ENCODE data around the gene WDR83. TPM values are rescaled to one million over a fixed set of nuclear protein-coding genes. Genes with fewer than 3 reads are reported as not detected.
"Not testable (repeated sequence)": the region's sequence is repeated elsewhere in the genome, so short reads cannot be mapped to it uniquely, and the experiment has no call there.

Gene WDR83
- total and polyA plus RNA-seq, 2 of the 8 experiments (the other 6 are each of a cell fraction or from before 2014, with no cell fraction given): 12.6 to 15.3 TPM

DNA sequence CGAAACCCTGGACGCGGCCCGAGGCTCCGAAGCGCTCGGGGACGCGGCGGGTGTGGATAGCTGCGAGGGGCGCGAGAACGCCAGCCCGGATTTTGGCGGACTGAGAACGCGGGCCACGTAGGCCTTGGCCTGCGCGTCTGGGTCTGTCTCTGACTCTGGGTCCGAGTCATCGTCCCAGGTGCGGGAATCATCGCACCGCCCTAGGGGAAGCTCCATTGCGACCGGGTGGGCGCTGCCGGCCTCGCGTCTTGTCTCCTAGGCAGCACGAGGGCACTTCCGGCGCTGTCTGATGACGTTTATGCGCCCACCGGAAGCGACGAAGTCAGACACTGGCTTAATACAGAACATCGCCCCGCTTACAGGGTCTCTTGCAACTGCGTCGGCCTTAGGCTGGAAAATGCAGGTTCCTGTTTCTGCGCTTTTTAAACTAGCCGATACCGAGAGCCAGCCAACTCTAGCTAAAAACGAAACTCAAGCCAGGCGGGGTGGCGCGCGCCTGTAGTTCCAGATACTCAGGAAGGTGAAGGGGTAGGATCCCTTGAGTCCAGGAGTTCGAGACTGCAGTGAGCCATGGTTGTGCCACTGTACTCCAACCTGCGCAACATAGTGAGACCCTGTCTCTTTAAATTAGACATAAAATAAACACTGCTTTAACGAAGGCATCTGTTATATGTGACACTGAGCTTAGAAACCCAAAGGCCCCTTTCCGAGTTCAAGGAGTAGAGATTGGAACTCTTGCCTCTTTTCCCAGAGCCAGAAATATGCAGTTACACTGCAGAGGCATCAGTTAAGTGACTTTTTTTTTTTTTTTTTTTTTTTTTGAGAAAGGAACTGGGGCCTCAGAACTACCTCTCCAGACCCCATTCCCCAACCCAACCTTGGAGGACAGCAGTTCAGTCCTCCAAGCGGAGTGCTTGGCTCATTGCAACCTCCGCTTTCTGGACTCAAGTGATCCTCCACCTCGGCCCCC lies 30.0 kb downstream of the WDR83 start, which contains the start of gene FBXW9 (continued):
- peak; percentile 81 for TF ChIP-seq KDM5A (IDR thresholded peaks at IDR 0.05; ENCODE audit: low read length)

DNA sequence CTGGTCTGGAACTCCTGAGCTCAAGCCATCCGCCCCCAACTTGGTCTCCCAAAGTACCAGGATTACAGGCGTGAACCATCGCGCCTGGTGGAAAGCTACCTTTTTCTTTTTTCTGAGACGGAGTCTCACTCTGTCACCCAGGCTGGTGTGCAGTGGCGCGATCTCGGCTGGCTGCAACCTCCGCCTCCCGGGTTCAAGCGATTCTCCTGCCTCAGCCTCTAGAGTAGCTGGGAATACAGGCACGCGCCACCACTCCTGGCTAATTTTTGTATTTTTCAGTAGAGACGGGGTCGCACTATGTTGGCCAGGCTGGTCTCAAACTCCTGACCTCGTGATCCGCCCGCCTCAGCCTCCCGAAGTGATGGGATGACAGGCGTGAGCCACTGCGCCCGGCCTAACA lies 30.8 kb downstream of the WDR83 start:
- not testable (repeated sequence) for H2AK5ac ChIP-seq (ENCODE audit: low read depth, low read length); H3K9me3 ChIP-seq (ENCODE audit: insufficient read depth in 2 of 2, low read depth in 1 of 2, low read length in 1 of 2); H3K9ac ChIP-seq (replicated peaks in 1 of 4; ENCODE audit: extremely low read depth in 1 of 4, low read depth in 3 of 4, low read length in 3 of 4); H3K79me2 ChIP-seq (ENCODE audit: control insufficient read depth in 1 of 2, insufficient read depth in 2 of 2, low read length in 2 of 2); H3K14ac ChIP-seq (ENCODE audit: insufficient read length); FAIRE-seq; H2BK12ac ChIP-seq (ENCODE audit: low read depth, low read length); H3K23me2 ChIP-seq (ENCODE audit: low read depth, low read length); H2BK5ac ChIP-seq (ENCODE audit: low read depth, low read length); H2AFZ ChIP-seq (ENCODE audit: low read length); H4K5ac ChIP-seq (ENCODE audit: insufficient read length, low read depth, low read length); H3K56ac ChIP-seq (replicated peaks; ENCODE audit: insufficient read length, low read depth, low read length); H2BK20ac ChIP-seq (ENCODE audit: low read length); H3K18ac ChIP-seq (ENCODE audit: extremely low read depth, low read length); H4K20me1 ChIP-seq (replicated peaks in 1 of 2; ENCODE audit: control insufficient read depth in 1 of 2, insufficient read depth in 2 of 2, low read length in 2 of 2); H4K91ac ChIP-seq (replicated peaks; ENCODE audit: insufficient read length, low read length); H3K27ac ChIP-seq (ENCODE audit: low read depth, low read length); H2BK15ac ChIP-seq (ENCODE audit: low read length); DNase-seq (ENCODE audit: low read depth in 1 of 2, low spot score in 2 of 2); H4K8ac ChIP-seq (ENCODE audit: extremely low read depth, insufficient read depth, low read length); H3K4me1 ChIP-seq (replicated peaks in 1 of 4; ENCODE audit: control insufficient read depth in 3 of 4, insufficient read depth in 4 of 4, low read length in 3 of 4); H2BK120ac ChIP-seq (replicated peaks; ENCODE audit: low read depth, low read length); H3K27me3 ChIP-seq (replicated peaks in 1 of 4; ENCODE audit: control insufficient read depth in 3 of 4, extremely low read depth in 1 of 4, insufficient read depth in 3 of 4, low read length in 3 of 4); H3K79me1 ChIP-seq (ENCODE audit: low read depth, low read length); H3K23ac ChIP-seq (ENCODE audit: insufficient read length); H3K4ac ChIP-seq (replicated peaks; ENCODE audit: insufficient read length, low read depth, low read length)
- ChIA-PET CTCF (ENCODE audit: partially characterized antibody) (interaction anchor here (1.2 to 1.7 kb wide), 6 partner anchors 8 to 187 kb away, joined by 3 to 6 read pairs (median 4); no protein-coding TSS in a partner anchor), POLR2A (ENCODE audit: partially characterized antibody) (interaction anchor here (0.6 to 9.2 kb wide), 16 partner anchors 11 to 457 kb away, joined by 3 to 93 read pairs (median 6); partner anchors contain the start of genes BEST2, DHPS, GET3 and GNG14)
- Histone ChIP-seq H3K36me3 (ENCODE audit: control insufficient read depth in 2 of 4, insufficient read depth in 4 of 4, low read length in 3 of 4) (peaks cover 16 to 36% (median 22%) of the 10 kb centered on the region in 4 experiments), H3K4me2 (ENCODE audit: insufficient read depth in 1 of 2, low read depth in 2 of 2, low read length in 2 of 2) (peak overlapping the region; percentile 78 to 95; a peak in 2 of 4 replicates), H3K4me3 (ENCODE audit: extremely low read depth in 1 of 4, insufficient read depth in 2 of 4, low read depth in 3 of 4, low read length in 4 of 4) (peak overlapping the region in 1 of 4 experiments; percentile 87; a peak in 3 of 8 replicates)
- 96% methylated on average over 21 of the region's 22 CpGs; no CpG with 5 or more reads in 1 of the 2 experiments for WGBS, 2 experiments (ENCODE audit: extremely low coverage in 1 of 2, insufficient coverage in 1 of 2, insufficient read length in 1 of 2, insufficient replicate concordance in 2 of 2, low coverage in 1 of 2, low lambda C conversion rate in 2 of 2, missing lambda C conversion rate in 1 of 2)

All from H1 (cell line).